GM10266 (cell line): Measurements from ENCODE around the gene ANP32B.
"Not testable (repeated sequence)": the region's sequence is repeated elsewhere in the genome, so short reads cannot be mapped to it uniquely, and the experiment has no call there.

ENCODE experiments used
- DNase-seq: peaks from one replicate; pipeline ENCODE4 v3.0.0; 2012; ENCODE audit errors: extremely low spot score
- TF ChIP-seq, protein P1 (sequence below): IDR thresholded peaks from 2 replicates; pipeline ENCODE4 v1.5.1; 2012; ENCODE audit warnings: mild to moderate bottlenecking, low read depth; ENCODE audit not compliant: control insufficient read depth, insufficient read depth; ENCODE audit errors: missing control alignments

Gene ANP32B

DNA sequence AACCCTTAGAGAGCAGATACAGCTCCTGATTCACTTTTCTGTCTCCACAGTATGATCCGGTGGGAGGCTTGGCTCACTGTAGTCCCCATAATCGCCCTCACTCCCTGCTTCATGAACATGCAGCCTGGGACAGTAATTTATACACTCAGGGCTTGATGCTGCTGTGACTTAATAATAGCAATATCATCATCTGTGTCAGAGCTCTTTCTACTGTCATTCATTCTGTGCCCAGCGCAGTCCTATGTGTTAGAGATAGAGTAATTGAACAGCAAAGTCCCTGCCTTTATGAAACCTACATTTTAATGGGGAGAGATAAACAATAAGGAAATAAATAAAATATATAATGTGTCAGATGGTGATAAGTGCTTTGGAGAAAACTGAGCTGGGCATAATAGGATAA, 42.4 kb upstream of the ANP32B start:
- TF ChIP-seq, protein P1, sequence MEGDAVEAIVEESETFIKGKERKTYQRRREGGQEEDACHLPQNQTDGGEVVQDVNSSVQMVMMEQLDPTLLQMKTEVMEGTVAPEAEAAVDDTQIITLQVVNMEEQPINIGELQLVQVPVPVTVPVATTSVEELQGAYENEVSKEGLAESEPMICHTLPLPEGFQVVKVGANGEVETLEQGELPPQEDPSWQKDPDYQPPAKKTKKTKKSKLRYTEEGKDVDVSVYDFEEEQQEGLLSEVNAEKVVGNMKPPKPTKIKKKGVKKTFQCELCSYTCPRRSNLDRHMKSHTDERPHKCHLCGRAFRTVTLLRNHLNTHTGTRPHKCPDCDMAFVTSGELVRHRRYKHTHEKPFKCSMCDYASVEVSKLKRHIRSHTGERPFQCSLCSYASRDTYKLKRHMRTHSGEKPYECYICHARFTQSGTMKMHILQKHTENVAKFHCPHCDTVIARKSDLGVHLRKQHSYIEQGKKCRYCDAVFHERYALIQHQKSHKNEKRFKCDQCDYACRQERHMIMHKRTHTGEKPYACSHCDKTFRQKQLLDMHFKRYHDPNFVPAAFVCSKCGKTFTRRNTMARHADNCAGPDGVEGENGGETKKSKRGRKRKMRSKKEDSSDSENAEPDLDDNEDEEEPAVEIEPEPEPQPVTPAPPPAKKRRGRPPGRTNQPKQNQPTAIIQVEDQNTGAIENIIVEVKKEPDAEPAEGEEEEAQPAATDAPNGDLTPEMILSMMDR: no peak
- DNase-seq: no peak

DNA sequence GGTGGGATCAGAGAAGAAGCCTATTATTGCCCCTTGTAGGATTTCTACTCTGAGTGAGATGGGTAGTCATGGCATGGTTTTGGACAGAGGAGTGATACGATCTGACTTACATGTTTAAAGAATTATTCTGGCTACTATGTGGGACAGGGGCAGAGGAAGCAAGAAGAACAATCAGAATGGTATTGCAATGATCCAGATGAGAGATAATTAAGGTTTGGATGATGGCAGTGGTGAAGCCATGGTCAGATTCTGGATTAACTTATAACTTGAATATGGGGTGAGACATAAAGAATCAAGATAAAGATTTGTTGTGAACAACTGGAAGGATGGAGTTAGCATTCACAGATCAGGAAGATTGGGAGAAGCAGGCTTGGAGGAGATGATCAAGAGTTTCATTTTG, 41.8 kb upstream of the ANP32B start:
- TF ChIP-seq, protein P1: no peak
- DNase-seq: no peak

DNA sequence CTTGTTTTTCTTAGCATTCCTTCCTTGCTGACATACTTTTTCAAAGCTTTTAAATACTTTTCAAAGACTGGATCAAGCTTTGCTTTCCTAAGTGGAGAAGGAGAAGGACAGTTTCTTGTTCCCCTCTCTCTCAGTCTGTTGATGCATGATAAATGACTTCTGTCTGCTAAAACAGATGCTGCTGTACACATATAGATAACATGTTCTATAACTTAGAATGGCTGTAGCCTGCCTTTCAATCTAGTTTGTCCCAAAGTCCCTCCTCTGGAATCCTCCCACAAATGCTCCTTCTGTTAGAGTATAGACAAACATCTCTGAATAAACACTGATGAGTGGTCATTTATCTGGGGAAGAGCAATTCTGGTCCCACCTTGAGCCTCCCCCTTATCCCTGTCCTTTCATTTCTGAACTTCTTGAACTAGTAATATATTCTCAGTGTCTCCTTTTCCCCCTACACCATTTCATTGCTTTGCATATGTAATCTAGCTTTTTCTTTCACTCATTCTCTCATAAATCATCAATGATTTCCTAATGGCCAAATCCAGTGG, 39.8 kb upstream of the ANP32B start:
- no peak for DNase-seq
- TF ChIP-seq, protein P1: no peak

DNA sequence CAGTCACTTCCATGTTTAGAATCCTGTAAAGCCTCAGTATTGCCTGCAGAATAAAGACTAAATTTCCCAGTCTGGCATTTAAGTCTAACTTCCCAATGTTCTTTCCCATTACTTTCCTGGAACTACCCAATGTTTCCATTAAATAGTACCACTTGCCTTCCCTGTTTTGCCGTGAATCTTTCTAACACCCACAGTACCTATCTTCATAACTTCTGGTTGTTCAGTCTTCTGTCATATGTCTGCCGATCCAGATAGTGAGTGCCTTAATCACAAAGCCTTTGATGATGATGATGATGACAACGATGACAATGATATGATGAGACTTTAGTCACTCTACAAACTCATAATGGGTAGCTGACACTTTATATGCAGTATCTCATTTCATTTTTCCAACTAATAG, 38.5 kb upstream of the ANP32B start:
- no peak for DNase-seq
- TF ChIP-seq, protein P1: no peak

DNA sequence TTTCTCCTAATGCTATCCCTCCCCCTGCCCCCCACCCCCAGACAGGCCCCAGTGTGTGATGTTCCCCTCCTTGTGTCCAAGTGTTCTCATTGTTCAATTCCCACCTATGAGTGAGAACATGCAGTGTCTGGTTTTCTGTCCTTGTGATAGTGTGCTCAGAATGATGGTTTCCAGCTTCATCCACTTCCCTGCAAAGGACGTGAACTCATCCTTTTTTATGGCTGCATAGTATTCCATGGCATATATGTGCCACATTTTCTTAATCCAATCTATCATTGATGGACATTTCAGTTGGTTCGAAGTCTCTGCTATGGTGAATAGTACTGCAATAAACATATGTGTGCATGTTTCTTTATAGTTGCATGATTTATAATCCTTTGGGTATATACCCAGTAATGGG, 37.7 kb upstream of the ANP32B start:
- DNase-seq: not testable (repeated sequence)

DNA sequence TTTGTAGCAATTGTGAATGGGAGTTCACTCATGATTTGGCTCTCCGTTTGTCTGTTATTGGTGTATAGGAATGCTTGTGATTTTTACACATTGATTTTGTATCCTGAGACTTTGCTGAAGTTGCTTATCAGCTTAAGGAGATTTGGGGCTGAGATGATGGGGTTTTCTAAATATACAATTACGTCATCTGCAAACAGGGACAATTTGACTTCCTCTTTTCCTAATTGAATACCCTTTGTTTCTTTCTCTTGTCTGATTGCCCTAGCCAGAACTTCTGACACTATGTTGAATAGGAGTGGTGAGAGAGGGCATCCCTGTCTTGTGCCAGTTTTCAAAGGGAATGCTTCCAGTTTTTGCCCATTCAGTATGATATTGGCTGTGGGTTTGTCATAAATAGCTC, 36.0 kb upstream of the ANP32B start:
- DNase-seq: not testable (repeated sequence)

DNA sequence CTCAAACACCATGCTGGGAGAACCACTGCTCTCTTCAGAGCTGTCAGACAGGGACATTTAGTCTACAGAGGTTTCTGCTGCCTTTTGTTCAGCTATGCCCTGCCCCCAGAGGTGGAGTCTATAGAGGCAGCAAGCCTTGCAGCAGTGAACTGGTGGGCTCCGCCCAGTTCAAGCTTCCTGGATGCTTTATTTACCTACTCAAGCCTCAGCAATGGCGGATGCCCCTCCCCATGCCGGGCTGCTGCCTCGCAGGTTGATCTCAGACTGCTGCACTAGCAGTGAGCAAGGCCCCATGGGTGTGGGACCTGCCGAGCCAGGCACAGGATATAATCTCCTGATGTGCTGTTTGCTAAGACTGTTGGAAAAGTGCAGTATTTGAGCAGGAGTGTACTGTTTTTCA, 32.3 kb upstream of the ANP32B start:
- not testable (repeated sequence) for DNase-seq

DNA sequence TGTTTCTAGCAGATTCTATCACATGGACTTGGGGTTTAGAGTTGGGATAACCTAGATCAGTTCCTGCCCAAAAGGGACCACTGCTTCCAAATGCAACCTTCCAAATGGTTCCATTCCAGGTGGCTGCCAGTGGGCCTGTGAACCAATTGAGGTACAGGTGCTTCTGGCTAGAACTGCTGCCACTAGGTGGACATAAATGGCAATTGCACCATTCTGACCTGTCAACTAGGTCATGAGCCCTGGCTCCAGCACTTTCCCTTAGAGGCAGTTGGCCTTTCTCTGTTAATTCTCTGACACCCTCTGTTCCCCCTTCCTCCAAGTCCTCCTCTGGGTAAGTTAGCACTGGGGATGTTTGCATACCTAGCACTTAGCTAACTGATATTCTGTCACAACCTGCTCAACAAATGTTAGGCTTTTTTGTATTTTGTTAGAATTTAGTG, 28.6 kb upstream of the ANP32B start:
- peak; percentile 67 for DNase-seq
- TF ChIP-seq, protein P1: peak; percentile 71

DNA sequence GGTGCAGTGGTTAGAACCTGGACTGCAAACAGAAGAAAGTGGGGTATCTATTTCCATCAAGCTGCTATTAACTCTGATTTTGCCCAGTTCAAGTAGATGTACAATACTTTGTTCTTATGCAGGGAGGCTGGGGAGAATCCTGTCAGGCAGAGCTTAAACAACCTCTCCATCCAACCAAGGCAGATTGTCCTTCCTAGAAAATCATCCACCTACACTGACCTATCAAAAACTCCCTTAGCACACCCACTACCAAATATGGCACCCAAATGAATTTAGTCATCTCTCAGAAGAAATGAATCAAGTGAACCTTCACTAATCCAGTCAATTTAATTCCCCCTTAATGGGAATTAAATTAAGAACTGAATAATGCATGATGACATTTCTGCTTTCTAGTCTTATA, 26.8 kb upstream of the ANP32B start:
- DNase-seq: no peak
- TF ChIP-seq, protein P1: no peak
